ENCODE measurements around the gene DDIT3. TPM values are rescaled to one million over a fixed set of nuclear protein-coding genes. Genes with fewer than 3 reads are reported as not detected.

The DDIT3 gene
- total and polyA plus RNA-seq, 2 donors (not counting 1 experiment from before 2014, with no cell fraction given): 35.6 to 159 TPM

DNA sequence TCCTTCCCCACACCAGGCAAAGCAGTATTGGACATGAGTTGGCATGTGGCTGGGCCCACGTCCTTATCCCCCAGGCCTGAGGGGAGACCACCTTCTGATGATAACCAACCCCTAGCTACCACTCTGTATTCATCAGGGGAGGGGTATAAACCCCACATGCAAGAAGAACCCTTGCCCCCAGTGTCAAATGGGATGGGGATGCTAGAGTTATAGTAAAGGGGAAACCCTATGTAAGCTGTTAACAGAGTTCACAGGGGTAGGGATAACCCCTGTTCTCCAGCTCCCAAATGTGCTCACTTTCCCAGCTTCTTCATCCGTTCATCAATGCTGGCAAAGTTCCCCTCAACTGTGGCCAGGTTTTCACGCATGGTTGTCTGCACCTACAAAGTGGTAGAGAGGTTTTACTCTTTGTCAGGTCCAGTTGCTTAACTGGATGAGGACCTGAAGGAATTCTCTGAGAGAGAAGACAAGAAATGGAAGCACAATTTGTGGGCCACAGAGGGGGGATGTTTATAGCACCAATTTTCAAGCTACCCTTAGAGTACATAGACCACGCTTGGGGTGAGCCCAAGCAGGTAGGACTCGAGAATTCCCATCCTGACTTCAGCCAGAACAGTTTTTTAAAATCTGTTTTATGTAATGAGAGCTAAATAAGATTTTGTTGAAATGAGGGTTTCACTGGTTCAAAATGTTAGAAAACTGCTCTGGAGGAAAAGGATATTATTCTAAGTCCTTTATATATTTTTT is 10.3 kb upstream of the DDIT3 start:
- Histone ChIP-seq H3K9ac (ENCODE audit: low read length) (no peak overlapping the region), H2AFZ (ENCODE audit: insufficient read depth, low read depth, low read length, poor library complexity, severe bottlenecking) (no peak overlapping the region), H3K9me3 (ENCODE audit: control extremely low read depth in 1 of 3, control insufficient read depth in 2 of 3, insufficient read depth in 1 of 3, low read length in 2 of 3) (no peaks in the 10 kb centered on the region), H3K4me3 (ENCODE audit: control extremely low read depth in 1 of 5, extremely low read depth in 1 of 5, insufficient read depth in 1 of 5, low read depth in 2 of 5, low read length in 4 of 5) (no peak overlapping the region), H4K20me1 (ENCODE audit: control insufficient read depth, insufficient read depth, low read length, poor library complexity, severe bottlenecking) (peaks cover 4% of the 10 kb centered on the region), H3K4me1 (ENCODE audit: control insufficient read depth in 2 of 2, insufficient read depth in 2 of 2, low read length in 2 of 2) (no peaks in the 10 kb centered on the region), H3K4me2 (replicated peaks; ENCODE audit: low read depth, low read length, poor library complexity, severe bottlenecking) (no peak overlapping the region), H3K36me3 (replicated peaks in 1 of 2; ENCODE audit: control extremely low read depth in 1 of 2, control insufficient read depth in 1 of 2, extremely low read depth in 1 of 2, insufficient read depth in 2 of 2, low read length in 1 of 2) (peaks cover 16 to 89% of the 10 kb centered on the region in 2 experiments), H3K27me3 (replicated peaks in 1 of 4; ENCODE audit: control extremely low read depth in 1 of 4, control insufficient read depth in 3 of 4, insufficient read depth in 4 of 4, low read length in 3 of 4) (no peaks in the 10 kb centered on the region), H3K79me2 (ENCODE audit: control insufficient read depth, insufficient read depth, low read length) (no peaks in the 10 kb centered on the region), H3K27ac (ENCODE audit: low read length in 2 of 2) (no peak overlapping the region)
- POLR2A ChIA-PET: no interaction called here
- Mint-ChIP-seq H3K27me3 (no peaks in the 10 kb centered on the region), H3K9me3 (ENCODE audit: insufficient read depth) (no peaks in the 10 kb centered on the region), H3K4me3 (no peak overlapping the region), H3K27ac (no peak overlapping the region), H3K4me1 (peaks cover 6% of the 10 kb centered on the region)
- DNase-seq (no peak), ATAC-seq (ENCODE audit: low read depth) (no peak)
- WGBS (ENCODE audit: insufficient coverage): 100% methylated on average over 1 of the region's 5 CpGs
- intact Hi-C loops (cut with micrococcal nuclease): no loop called here
- CTCF ChIA-PET: interaction anchor here (1.2 kb wide), 1 partner anchor 72 kb away, joined by 4 read pairs; no protein-coding TSS in a partner anchor
- TF ChIP-seq EZH2 (IDR thresholded peaks at IDR 0.05; ENCODE audit: borderline replicate concordance, insufficient read depth, low read depth, low read length, poor library complexity, severe bottlenecking): no peak
- TF ChIP-seq, protein P1, sequence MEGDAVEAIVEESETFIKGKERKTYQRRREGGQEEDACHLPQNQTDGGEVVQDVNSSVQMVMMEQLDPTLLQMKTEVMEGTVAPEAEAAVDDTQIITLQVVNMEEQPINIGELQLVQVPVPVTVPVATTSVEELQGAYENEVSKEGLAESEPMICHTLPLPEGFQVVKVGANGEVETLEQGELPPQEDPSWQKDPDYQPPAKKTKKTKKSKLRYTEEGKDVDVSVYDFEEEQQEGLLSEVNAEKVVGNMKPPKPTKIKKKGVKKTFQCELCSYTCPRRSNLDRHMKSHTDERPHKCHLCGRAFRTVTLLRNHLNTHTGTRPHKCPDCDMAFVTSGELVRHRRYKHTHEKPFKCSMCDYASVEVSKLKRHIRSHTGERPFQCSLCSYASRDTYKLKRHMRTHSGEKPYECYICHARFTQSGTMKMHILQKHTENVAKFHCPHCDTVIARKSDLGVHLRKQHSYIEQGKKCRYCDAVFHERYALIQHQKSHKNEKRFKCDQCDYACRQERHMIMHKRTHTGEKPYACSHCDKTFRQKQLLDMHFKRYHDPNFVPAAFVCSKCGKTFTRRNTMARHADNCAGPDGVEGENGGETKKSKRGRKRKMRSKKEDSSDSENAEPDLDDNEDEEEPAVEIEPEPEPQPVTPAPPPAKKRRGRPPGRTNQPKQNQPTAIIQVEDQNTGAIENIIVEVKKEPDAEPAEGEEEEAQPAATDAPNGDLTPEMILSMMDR (IDR thresholded peaks at IDR 0.05): no peak

GRCh38 chr12:57529831-57530230 is 9.5 kb upstream of the DDIT3 start:
- H2AFZ ChIP-seq (ENCODE audit: insufficient read depth, low read depth, low read length, poor library complexity, severe bottlenecking): no peak overlapping the region
- CTCF ChIA-PET: interaction anchor here (1.2 kb wide), 1 partner anchor 71 kb away, joined by 4 read pairs; no protein-coding TSS in a partner anchor

More at GRCh38 chr12:57529831-57530230, 9.5 kb upstream of the DDIT3 start:
- Mint-ChIP-seq H3K9me3 (ENCODE audit: insufficient read depth) (no peaks in the 10 kb centered on the region), H3K27ac (peak overlapping the region; percentile 46), H3K27me3 (no peaks in the 10 kb centered on the region), H3K4me1 (peaks cover 7% of the 10 kb centered on the region), H3K4me3 (no peak overlapping the region)
- H3K4me2 ChIP-seq (replicated peaks; ENCODE audit: low read depth, low read length, poor library complexity, severe bottlenecking): no peak overlapping the region
- no peaks in the 10 kb centered on the region for H3K27me3 ChIP-seq (replicated peaks in 1 of 4; ENCODE audit: control extremely low read depth in 1 of 4, control insufficient read depth in 3 of 4, insufficient read depth in 4 of 4, low read length in 3 of 4)
- peaks cover 16 to 83% of the 10 kb centered on the region in 2 experiments for H3K36me3 ChIP-seq (replicated peaks in 1 of 2; ENCODE audit: control extremely low read depth in 1 of 2, control insufficient read depth in 1 of 2, extremely low read depth in 1 of 2, insufficient read depth in 2 of 2, low read length in 1 of 2)
- intact Hi-C loops (cut with micrococcal nuclease): loop anchor here (10.0 kb wide), 1 partner anchor 895 kb away; the partner anchor contains the start of gene BAZ2A
- DNase-seq: no peak
- TF ChIP-seq, protein P1 (IDR thresholded peaks at IDR 0.05): no peak
- no peak for TF ChIP-seq EZH2 (IDR thresholded peaks at IDR 0.05; ENCODE audit: borderline replicate concordance, insufficient read depth, low read depth, low read length, poor library complexity, severe bottlenecking)
- ATAC-seq (ENCODE audit: low read depth): no peak
- no peak overlapping the region for H3K4me3 ChIP-seq (ENCODE audit: control extremely low read depth in 1 of 5, extremely low read depth in 1 of 5, insufficient read depth in 1 of 5, low read depth in 2 of 5, low read length in 4 of 5)
- POLR2A ChIA-PET: no interaction called here
- no peaks in the 10 kb centered on the region for H3K9me3 ChIP-seq (ENCODE audit: control extremely low read depth in 1 of 3, control insufficient read depth in 2 of 3, insufficient read depth in 1 of 3, low read length in 2 of 3)
- peaks cover 12% of the 10 kb centered on the region for H4K20me1 ChIP-seq (ENCODE audit: control insufficient read depth, insufficient read depth, low read length, poor library complexity, severe bottlenecking)
- H3K9ac ChIP-seq (ENCODE audit: low read length): no peak overlapping the region
- no peak overlapping the region for H3K27ac ChIP-seq (ENCODE audit: low read length in 2 of 2)
- WGBS (ENCODE audit: insufficient coverage): no CpG with 5 or more reads among the region's 6 CpGs
- no peaks in the 10 kb centered on the region for H3K79me2 ChIP-seq (ENCODE audit: control insufficient read depth, insufficient read depth, low read length)
- no peaks in the 10 kb centered on the region for H3K4me1 ChIP-seq (ENCODE audit: control insufficient read depth in 2 of 2, insufficient read depth in 2 of 2, low read length in 2 of 2)

All from B cell (primary cell).